ENCODE data around the gene NDC80.

GRCh38 chr18:2617401-2617998 is 46.1 kb downstream of the NDC80 start:
- TF ChIP-seq POLR2A (IDR thresholded peaks at IDR 0.05; ENCODE audit: low read length), result no peak
- TF ChIP-seq GATA1 (IDR thresholded peaks at IDR 0.05; ENCODE audit: low read depth, low read length), result no peak

Measured in erythroblast (primary cell).